ENCODE results near the gene USP24. TPM values are rescaled to one million over a fixed set of nuclear protein-coding genes. Genes with fewer than 3 reads are reported as not detected.

USP24 gene
- polyA plus RNA-seq, 1 donor (not counting 4 experiments of a cell fraction or from before 2014, with no cell fraction given) = 22.5 TPM

DNA sequence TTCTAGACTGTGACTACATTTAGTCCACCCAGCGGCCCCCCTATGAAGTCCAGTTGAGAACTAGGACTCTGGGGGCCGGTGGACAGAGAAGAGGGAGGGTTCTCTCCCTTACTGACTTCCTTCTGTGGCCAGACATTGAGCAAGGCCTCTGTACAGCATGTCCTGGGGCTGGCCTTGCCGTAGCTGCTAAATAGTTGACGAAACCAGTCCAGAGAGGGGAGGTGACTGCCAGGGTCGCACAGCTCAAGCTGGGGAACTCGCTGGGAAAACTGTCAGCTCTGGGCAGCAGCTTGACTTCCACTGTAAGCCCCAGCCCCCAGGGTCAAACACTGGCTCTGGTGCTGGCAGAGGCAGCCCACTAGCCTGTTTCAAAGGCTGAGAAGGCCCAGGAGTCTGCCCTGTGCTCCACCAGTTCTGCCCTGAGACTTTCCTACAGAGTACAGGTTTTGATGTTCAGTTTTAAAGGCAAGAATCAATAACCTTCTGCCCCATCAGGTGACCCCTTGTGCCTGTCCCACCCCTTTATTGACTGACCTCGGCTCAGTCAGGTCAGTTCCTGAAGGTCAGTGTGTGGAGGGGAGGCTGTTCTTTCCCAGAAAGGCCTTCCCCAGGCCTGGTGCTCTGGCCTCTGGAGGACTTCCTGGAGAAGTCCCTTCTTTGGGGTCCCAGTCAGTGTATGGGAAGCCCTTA is 161.8 kb downstream of the USP24 start:
- FAIRE-seq (no peak), DNase-seq (ENCODE audit: low read depth, low spot score) (no peak)
- dilution Hi-C loops (cut with MboI; ENCODE audit: extremely low pct_ligation_motif_present, low sequenced_read_pairs) = no loop called here
- Histone ChIP-seq H3K36me3 (ENCODE audit: control insufficient read depth in 2 of 2, extremely low read depth in 1 of 2, insufficient read depth in 2 of 2, low read length in 2 of 2) (peaks cover 48 to 64% of the 10 kb centered on the region in 2 experiments), H3K4me3 (ENCODE audit: control insufficient read depth in 2 of 3, extremely low read depth in 1 of 3, insufficient read depth in 2 of 3, low read depth in 1 of 3, low read length in 3 of 3) (no peak overlapping the region), H2AFZ (ENCODE audit: control insufficient read depth, low read length) (no peak overlapping the region), H3K4me2 (ENCODE audit: control insufficient read depth, extremely low read depth, insufficient read depth, low read depth, low read length) (no peak overlapping the region), H3K9me3 (ENCODE audit: control insufficient read depth, low read depth, low read length) (no peaks in the 10 kb centered on the region), H3K27me3 (ENCODE audit: control insufficient read depth, extremely low read depth, insufficient read depth, low read length) (no peaks in the 10 kb centered on the region), H3K9me1 (ENCODE audit: control insufficient read depth, extremely low read depth, insufficient read depth, low read length) (peaks cover 5% of the 10 kb centered on the region), H3K4me1 (ENCODE audit: control insufficient read depth, extremely low read depth, insufficient read depth, low read length) (peaks cover 21% of the 10 kb centered on the region), H3K27ac (ENCODE audit: control insufficient read depth, insufficient read depth, low read length) (no peak overlapping the region), H3K79me2 (ENCODE audit: control insufficient read depth, insufficient read depth, low read length) (peaks cover 70% of the 10 kb centered on the region), H4K20me1 (ENCODE audit: control insufficient read depth, extremely low read depth, insufficient read depth, low read length) (peaks cover 28% of the 10 kb centered on the region), H3K9ac (ENCODE audit: control insufficient read depth, extremely low read depth, insufficient read depth, low read length) (no peak overlapping the region)
- no peak for TF ChIP-seq EZH2 (IDR thresholded peaks at IDR 0.05; ENCODE audit: low read length)
- TF ChIP-seq, protein P1, sequence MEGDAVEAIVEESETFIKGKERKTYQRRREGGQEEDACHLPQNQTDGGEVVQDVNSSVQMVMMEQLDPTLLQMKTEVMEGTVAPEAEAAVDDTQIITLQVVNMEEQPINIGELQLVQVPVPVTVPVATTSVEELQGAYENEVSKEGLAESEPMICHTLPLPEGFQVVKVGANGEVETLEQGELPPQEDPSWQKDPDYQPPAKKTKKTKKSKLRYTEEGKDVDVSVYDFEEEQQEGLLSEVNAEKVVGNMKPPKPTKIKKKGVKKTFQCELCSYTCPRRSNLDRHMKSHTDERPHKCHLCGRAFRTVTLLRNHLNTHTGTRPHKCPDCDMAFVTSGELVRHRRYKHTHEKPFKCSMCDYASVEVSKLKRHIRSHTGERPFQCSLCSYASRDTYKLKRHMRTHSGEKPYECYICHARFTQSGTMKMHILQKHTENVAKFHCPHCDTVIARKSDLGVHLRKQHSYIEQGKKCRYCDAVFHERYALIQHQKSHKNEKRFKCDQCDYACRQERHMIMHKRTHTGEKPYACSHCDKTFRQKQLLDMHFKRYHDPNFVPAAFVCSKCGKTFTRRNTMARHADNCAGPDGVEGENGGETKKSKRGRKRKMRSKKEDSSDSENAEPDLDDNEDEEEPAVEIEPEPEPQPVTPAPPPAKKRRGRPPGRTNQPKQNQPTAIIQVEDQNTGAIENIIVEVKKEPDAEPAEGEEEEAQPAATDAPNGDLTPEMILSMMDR (optimal IDR thresholded peaks at IDR 0.05 in 1 of 3, IDR thresholded peaks at IDR 0.05 in 1 of 3, conservative IDR thresholded peaks at IDR 0.05 in 1 of 3; ENCODE audit: extremely low read depth in 1 of 3, insufficient read depth in 2 of 3, low read length in 3 of 3) = no peak

DNA sequence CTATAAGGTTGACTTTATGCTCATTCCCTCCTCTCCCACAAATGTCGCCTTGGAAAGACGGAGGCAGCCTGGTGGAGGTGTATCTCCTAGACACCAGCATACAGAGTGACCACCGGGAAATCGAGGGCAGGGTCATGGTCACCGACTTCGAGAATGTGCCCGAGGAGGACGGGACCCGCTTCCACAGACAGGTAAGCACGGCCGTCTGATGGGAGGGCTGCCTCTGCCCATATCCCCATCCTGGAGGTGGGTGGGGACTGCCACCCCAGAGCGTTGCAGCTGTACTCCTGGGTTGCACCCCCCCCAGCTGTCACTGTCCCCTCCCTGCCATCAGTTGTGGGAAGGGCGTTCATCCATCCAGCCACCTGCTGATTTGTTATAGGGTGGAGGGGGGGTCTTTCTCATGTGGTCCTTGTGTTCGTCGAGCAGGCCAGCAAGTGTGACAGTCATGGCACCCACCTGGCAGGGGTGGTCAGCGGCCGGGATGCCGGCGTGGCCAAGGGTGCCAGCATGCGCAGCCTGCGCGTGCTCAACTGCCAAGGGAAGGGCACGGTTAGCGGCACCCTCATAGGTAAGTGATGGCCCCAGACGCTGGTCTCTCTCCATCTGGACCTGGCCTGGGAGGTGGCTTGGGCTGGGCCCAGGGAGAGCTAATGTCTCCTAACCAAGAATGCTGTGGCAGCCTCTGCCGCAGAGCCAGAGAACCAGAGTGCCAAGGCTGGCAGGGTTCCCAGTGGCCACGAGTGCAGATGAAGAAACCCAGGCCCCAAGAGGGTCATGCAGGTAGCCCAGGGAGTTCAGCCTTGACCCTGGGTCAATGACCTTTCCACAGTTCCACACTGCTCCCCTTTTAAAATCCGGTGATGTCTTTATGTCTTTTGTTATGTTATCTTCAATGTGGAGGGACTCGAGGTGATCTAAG is 162.7 kb downstream of the USP24 start:
- DNase-seq (ENCODE audit: low read depth, low spot score) = no peak
- Histone ChIP-seq H3K4me1 (ENCODE audit: control insufficient read depth, extremely low read depth, insufficient read depth, low read length) (peaks cover 21% of the 10 kb centered on the region), H3K27me3 (ENCODE audit: control insufficient read depth, extremely low read depth, insufficient read depth, low read length) (no peaks in the 10 kb centered on the region), H3K79me2 (ENCODE audit: control insufficient read depth, insufficient read depth, low read length) (peaks cover 75% of the 10 kb centered on the region), H3K9me1 (ENCODE audit: control insufficient read depth, extremely low read depth, insufficient read depth, low read length) (peaks cover 8% of the 10 kb centered on the region), H3K36me3 (ENCODE audit: control insufficient read depth in 2 of 2, extremely low read depth in 1 of 2, insufficient read depth in 2 of 2, low read length in 2 of 2) (peaks cover 48 to 67% of the 10 kb centered on the region in 2 experiments), H3K9me3 (ENCODE audit: control insufficient read depth, low read depth, low read length) (no peaks in the 10 kb centered on the region), H3K27ac (ENCODE audit: control insufficient read depth, insufficient read depth, low read length) (no peak overlapping the region), H3K4me2 (ENCODE audit: control insufficient read depth, extremely low read depth, insufficient read depth, low read depth, low read length) (no peak overlapping the region), H2AFZ (ENCODE audit: control insufficient read depth, low read length) (no peak overlapping the region), H3K4me3 (ENCODE audit: control insufficient read depth in 2 of 3, extremely low read depth in 1 of 3, insufficient read depth in 2 of 3, low read depth in 1 of 3, low read length in 3 of 3) (no peak overlapping the region), H3K9ac (ENCODE audit: control insufficient read depth, extremely low read depth, insufficient read depth, low read length) (no peak overlapping the region), H4K20me1 (ENCODE audit: control insufficient read depth, extremely low read depth, insufficient read depth, low read length) (peaks cover 31% of the 10 kb centered on the region)
- dilution Hi-C loops (cut with MboI; ENCODE audit: extremely low pct_ligation_motif_present, low sequenced_read_pairs) = no loop called here
- no peak for TF ChIP-seq EZH2 (IDR thresholded peaks at IDR 0.05; ENCODE audit: low read length)
- TF ChIP-seq, protein P1 (optimal IDR thresholded peaks at IDR 0.05 in 1 of 3, IDR thresholded peaks at IDR 0.05 in 1 of 3, conservative IDR thresholded peaks at IDR 0.05 in 1 of 3; ENCODE audit: extremely low read depth in 1 of 3, insufficient read depth in 2 of 3, low read length in 3 of 3) = no peak
- FAIRE-seq = no peak

All from keratinocyte (primary cell).